Measurements from ENCODE around the gene OSTN.

The OSTN gene

GRCh38 chr3:191227541-191227940 is 28.5 kb downstream of the OSTN start:
- DNase-seq (ENCODE audit: low read depth) = no peak
- TF ChIP-seq, protein P1, sequence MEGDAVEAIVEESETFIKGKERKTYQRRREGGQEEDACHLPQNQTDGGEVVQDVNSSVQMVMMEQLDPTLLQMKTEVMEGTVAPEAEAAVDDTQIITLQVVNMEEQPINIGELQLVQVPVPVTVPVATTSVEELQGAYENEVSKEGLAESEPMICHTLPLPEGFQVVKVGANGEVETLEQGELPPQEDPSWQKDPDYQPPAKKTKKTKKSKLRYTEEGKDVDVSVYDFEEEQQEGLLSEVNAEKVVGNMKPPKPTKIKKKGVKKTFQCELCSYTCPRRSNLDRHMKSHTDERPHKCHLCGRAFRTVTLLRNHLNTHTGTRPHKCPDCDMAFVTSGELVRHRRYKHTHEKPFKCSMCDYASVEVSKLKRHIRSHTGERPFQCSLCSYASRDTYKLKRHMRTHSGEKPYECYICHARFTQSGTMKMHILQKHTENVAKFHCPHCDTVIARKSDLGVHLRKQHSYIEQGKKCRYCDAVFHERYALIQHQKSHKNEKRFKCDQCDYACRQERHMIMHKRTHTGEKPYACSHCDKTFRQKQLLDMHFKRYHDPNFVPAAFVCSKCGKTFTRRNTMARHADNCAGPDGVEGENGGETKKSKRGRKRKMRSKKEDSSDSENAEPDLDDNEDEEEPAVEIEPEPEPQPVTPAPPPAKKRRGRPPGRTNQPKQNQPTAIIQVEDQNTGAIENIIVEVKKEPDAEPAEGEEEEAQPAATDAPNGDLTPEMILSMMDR (IDR thresholded peaks at IDR 0.05; ENCODE audit: control insufficient read depth, extremely low read depth, insufficient read depth) = no peak
- no peak overlapping the region for H3K4me3 ChIP-seq (ENCODE audit: low read depth, low read length)

DNA sequence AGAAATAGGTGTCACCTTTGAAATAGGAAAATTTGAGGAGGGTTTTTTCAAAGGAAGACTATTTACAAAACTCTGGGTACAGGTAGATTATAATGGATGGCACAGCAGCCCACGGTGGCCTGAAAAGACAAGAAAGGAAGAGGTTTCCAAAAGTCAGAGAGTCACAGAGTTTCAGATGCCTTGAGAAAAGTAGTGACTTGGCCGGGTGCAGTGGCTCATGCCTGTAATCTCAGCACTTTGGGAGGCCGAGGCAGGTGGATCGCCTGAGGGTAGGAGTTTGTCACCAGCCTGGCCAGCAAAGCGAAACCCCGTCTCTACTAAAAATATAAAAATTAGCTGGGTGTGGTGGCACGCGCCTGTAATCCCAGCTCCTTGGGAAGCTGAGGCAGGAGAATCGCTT is 35.2 kb downstream of the OSTN start:
- no peak overlapping the region for H3K4me3 ChIP-seq (ENCODE audit: low read depth, low read length)
- TF ChIP-seq, protein P1 (IDR thresholded peaks at IDR 0.05; ENCODE audit: control insufficient read depth, extremely low read depth, insufficient read depth) = no peak
- no peak for DNase-seq (ENCODE audit: low read depth)

GRCh38 chr3:191235331-191236314 is 36.6 kb downstream of the OSTN start:
- TF ChIP-seq, protein P1 (IDR thresholded peaks at IDR 0.05; ENCODE audit: control insufficient read depth, extremely low read depth, insufficient read depth) = no peak
- no peak for DNase-seq (ENCODE audit: low read depth)
- no peak overlapping the region for H3K4me3 ChIP-seq (ENCODE audit: low read depth, low read length)

DNA sequence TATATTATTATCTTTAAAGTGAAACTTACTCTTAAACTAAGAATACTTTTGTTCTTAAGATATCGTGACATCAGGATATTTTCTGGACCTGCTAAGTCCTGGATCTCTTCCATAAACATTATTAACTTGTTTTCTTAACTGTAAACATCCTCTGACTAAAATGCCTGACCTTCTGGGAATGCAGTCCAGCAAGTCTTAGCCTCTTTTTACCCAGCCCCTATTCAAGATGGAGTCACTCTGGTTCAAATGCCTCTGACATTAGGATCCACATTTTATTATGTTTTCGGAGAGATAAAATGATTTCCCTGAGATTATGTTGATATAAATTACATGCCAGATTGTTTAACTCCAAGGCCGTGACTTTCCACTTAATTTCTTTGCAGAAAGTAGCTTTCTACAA is 37.6 kb downstream of the OSTN start:
- no peak for DNase-seq (ENCODE audit: low read depth)
- no peak overlapping the region for H3K4me3 ChIP-seq (ENCODE audit: low read depth, low read length)
- TF ChIP-seq, protein P1 (IDR thresholded peaks at IDR 0.05; ENCODE audit: control insufficient read depth, extremely low read depth, insufficient read depth) = no peak

GRCh38 chr3:191237047-191237882 is 38.2 kb downstream of the OSTN start:
- no peak for DNase-seq (ENCODE audit: low read depth)
- H3K4me3 ChIP-seq (ENCODE audit: low read depth, low read length) = no peak overlapping the region
- TF ChIP-seq, protein P1 (IDR thresholded peaks at IDR 0.05; ENCODE audit: control insufficient read depth, extremely low read depth, insufficient read depth) = no peak

- H3K4me3 ChIP-seq (ENCODE audit: low read depth, low read length) = no peak overlapping the region
- DNase-seq (ENCODE audit: low read depth) = no peak
- TF ChIP-seq, protein P1 (IDR thresholded peaks at IDR 0.05; ENCODE audit: control insufficient read depth, extremely low read depth, insufficient read depth) = no peak
Observed at GRCh38 chr3:191238321-191238817, 39.3 kb downstream of the OSTN start.
